Lower lobe of right lung (tissue), 2 donors: ENCODE results near the gene OPTC. TPM values are rescaled to one million over a fixed set of nuclear protein-coding genes. Genes with fewer than 3 reads are reported as not detected.
A peak's percentile ranks its signal among the peaks of the same experiment; 100 is the strongest.

Source experiments
- ATAC-seq, 2 donors: fragments of 200-7000 bp; cut with Tn5 transposase; one replicate each; pipeline ENCODE4 v1.9.1; 2020 to 2022; ENCODE audit warnings: mild to moderate bottlenecking in 2 of 2, moderate library complexity in 2 of 2
- DNase-seq: peaks from one replicate; pipeline ENCODE4 v3.0.0-alpha.2; 2020
- H3K27ac ChIP-seq: fragments of 200-600 bp; one replicate; pipeline ENCODE4 v1.8.0; 2022
- H3K27me3 ChIP-seq: fragments of 200-600 bp; one replicate; pipeline ENCODE4 v1.8.0; 2022; ENCODE audit warnings: low read depth
- H3K36me3 ChIP-seq: fragments of 200-600 bp; one replicate; pipeline ENCODE4 v1.8.0; 2022; ENCODE audit warnings: mild to moderate bottlenecking
- H3K4me1 ChIP-seq: fragments of 200-600 bp; one replicate; pipeline ENCODE4 v1.8.0; 2022
- H3K4me3 ChIP-seq: fragments of 200-600 bp; one replicate; pipeline ENCODE4 v1.8.0; 2022; ENCODE audit warnings: mild to moderate bottlenecking
- H3K9me3 ChIP-seq: fragments of 200-600 bp; one replicate; pipeline ENCODE4 v1.8.0; 2022
- CTCF ChIP-seq: fragments of 200-600 bp; IDR thresholded peaks from one replicate; pipeline ENCODE4 v1.8.0; 2022; ENCODE audit warnings: antibody characterized with exemption, mild to moderate bottlenecking
- intact Hi-C: fragments of 100-400 bp; cut with DNase I; formaldehyde crosslinking; loops from one replicate; pipeline ENCODE4 v1.11.0; 2022
- total RNA-seq: library from RNA; stranded (reverse); fragmentation: NEBNext Ultra II Directional; extraction: Animal tissue kit (Norgen Biotek cat#: 25700); gene quantifications from one replicate; pipeline ENCODE4 v1.2.1, GENCODE V29; 2021
- donor health status: DM: no; HTN: yes; CAD: no; lungs with severe emphysema.

Gene OPTC
- total RNA-seq, 1 donor from 2014 or later = not detected

DNA sequence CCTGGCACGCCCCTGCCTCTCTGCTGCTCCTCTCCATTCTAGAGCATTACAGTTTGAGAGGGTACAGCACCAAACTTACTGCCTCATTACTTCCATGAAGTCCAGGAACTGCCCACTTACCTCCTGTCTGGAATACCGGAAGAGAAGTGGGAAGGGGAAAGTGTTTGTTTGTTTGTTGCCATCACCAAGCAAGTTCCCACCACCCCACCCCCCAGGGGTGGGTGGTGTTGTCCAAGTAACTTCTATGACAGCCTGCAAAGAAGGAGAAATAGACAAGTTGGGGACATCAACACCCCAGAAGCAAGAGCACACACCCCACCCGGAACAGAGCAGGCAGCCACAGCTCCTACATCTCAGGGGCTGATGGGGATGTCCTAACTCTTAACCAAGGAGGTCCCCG, 18.0 kb downstream of the OPTC start:
- no peaks in the 10 kb centered on the region for H3K27me3 ChIP-seq
- intact Hi-C loops = loop anchor here (10.0 kb wide), 1 partner anchor 113 kb away; the partner anchor contains the start of gene ATP2B4
- H3K9me3 ChIP-seq = no peaks in the 10 kb centered on the region
- no peak overlapping the region for H3K4me3 ChIP-seq
- H3K36me3 ChIP-seq = no peaks in the 10 kb centered on the region
- TF ChIP-seq CTCF = no peak
- no peak for ATAC-seq
- no peak overlapping the region for H3K27ac ChIP-seq
- H3K4me1 ChIP-seq = peaks cover 39% of the 10 kb centered on the region
- no peak for DNase-seq

- no peak for TF ChIP-seq CTCF
- no peak for ATAC-seq
- Histone ChIP-seq H3K4me1 (peaks cover 33% of the 10 kb centered on the region), H3K27ac (no peak overlapping the region), H3K9me3 (no peaks in the 10 kb centered on the region), H3K27me3 (no peaks in the 10 kb centered on the region), H3K36me3 (no peaks in the 10 kb centered on the region), H3K4me3 (no peak overlapping the region)
- intact Hi-C loops = loop anchor here (10.0 kb wide), 1 partner anchor 112 kb away; the partner anchor contains the start of gene ATP2B4
- DNase-seq = no peak
Measured at GRCh38 chr1:203512517-203512847, 18.5 kb downstream of the OPTC start.

- Histone ChIP-seq H3K27me3 (no peaks in the 10 kb centered on the region), H3K36me3 (no peaks in the 10 kb centered on the region), H3K4me3 (no peak overlapping the region), H3K4me1 (peaks cover 28% of the 10 kb centered on the region), H3K27ac (no peak overlapping the region), H3K9me3 (no peaks in the 10 kb centered on the region)
- ATAC-seq (peak; percentile 70 to 71), DNase-seq (no peak)
- intact Hi-C loops = loop anchor here (10.0 kb wide), 1 partner anchor 112 kb away; the partner anchor contains the start of gene ATP2B4
- TF ChIP-seq CTCF = no peak
Measured at GRCh38 chr1:203512848-203513584, 19.1 kb downstream of the OPTC start.

DNA sequence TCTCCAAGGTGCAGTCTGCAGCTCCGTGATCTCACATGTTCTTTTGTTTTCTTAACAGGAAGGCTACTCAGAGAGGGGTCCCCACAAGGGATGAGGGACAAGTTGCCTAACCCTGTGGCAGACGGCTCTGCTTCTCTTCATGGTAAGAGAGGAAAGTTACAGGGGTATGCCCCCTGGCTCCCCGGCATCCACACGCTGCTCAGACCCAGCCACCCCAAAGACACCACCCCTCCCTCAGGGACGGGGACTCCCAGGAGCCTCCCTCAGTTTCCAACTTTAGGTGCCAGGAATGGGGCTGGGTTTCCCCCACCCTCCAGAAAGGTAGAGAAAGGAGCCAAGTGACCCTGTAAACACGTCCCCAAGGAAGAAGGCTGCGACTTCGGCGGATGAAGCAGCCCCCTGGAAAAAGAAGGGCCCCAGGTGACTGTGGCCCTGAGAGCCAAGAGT, 19.7 kb downstream of the OPTC start:
- Histone ChIP-seq H3K4me3 (no peak overlapping the region), H3K4me1 (peaks cover 27% of the 10 kb centered on the region), H3K27ac (no peak overlapping the region), H3K36me3 (no peaks in the 10 kb centered on the region), H3K9me3 (no peaks in the 10 kb centered on the region), H3K27me3 (no peaks in the 10 kb centered on the region)
- DNase-seq = no peak
- intact Hi-C loops = loop anchor here (10.0 kb wide), 1 partner anchor 111 kb away; the partner anchor contains the start of gene ATP2B4
- no peak for TF ChIP-seq CTCF
- ATAC-seq = no peak

DNA sequence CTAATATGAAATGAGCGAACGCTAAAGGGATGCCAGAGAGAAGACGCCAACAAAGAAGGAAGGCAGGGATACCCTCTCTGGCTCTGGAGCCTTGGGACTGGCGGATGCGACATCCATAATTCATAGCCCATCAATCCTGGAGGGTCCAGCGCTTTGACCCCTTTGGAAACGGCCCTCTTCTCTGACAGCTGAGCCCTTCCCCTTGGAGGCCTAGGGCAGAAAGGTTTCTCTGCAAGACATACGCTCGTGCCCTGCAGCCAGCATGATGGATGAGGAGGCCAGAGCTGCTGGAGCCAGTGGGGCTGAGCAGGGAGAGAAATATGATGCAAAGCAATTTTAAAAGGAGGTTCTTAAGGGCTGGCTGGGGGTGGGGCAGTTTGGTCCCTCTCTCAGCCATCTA, 22.2 kb downstream of the OPTC start:
- H3K9me3 ChIP-seq = no peaks in the 10 kb centered on the region
- H3K36me3 ChIP-seq = no peaks in the 10 kb centered on the region
- ATAC-seq (no peak), DNase-seq (no peak)
- no peaks in the 10 kb centered on the region for H3K27me3 ChIP-seq
- no peak overlapping the region for H3K27ac ChIP-seq
- no peak for TF ChIP-seq CTCF
- intact Hi-C loops = loop anchor here (10.0 kb wide), 1 partner anchor 109 kb away; the partner anchor contains the start of gene ATP2B4
- no peak overlapping the region for H3K4me3 ChIP-seq
- H3K4me1 ChIP-seq = peaks cover 34% of the 10 kb centered on the region
